ENCODE measurements around the gene SH3BP4.

DNA sequence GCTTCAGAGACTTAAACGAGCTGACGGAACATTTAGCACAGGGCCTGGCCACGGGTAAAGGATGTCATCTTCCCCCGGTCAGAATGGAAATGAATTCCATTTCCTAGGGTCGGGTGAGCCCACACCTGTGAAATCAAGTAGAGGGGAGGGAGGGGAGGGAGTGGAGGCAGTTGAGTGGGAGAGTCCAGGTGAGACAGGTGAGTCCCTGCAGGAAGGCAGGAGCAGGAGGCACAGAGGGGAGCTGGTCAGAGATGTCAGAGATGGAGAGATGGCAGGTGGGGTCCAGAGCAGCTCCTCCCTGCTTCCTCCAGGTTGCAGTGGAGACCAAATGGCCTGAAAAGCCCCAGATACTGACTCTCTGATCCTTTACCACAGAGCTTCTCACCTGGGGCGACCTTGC is 55.2 kb downstream of the SH3BP4 start:
- no peak for TF ChIP-seq EP300 (IDR thresholded peaks at IDR 0.05; ENCODE audit: low read depth)
- TF ChIP-seq, protein P1, sequence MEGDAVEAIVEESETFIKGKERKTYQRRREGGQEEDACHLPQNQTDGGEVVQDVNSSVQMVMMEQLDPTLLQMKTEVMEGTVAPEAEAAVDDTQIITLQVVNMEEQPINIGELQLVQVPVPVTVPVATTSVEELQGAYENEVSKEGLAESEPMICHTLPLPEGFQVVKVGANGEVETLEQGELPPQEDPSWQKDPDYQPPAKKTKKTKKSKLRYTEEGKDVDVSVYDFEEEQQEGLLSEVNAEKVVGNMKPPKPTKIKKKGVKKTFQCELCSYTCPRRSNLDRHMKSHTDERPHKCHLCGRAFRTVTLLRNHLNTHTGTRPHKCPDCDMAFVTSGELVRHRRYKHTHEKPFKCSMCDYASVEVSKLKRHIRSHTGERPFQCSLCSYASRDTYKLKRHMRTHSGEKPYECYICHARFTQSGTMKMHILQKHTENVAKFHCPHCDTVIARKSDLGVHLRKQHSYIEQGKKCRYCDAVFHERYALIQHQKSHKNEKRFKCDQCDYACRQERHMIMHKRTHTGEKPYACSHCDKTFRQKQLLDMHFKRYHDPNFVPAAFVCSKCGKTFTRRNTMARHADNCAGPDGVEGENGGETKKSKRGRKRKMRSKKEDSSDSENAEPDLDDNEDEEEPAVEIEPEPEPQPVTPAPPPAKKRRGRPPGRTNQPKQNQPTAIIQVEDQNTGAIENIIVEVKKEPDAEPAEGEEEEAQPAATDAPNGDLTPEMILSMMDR (IDR thresholded peaks at IDR 0.05): no peak
- no peak for TF ChIP-seq POLR2A (IDR thresholded peaks at IDR 0.05)
- TF ChIP-seq POLR2AphosphoS5 (IDR thresholded peaks at IDR 0.05): no peak

All from transverse colon (tissue), 4 donors.